ENCODE data around the gene YWHAG. TPM values are rescaled to one million over a fixed set of nuclear protein-coding genes. Genes with fewer than 3 reads are reported as not detected.

The YWHAG gene
- total and polyA plus RNA-seq, 2 of the 13 experiments (the other 11 are each of a cell fraction or from before 2014, with no cell fraction given): 36.9 to 67.5 TPM

GRCh38 chr7:76294344-76295024 lies 64.3 kb downstream of the YWHAG start (continued):
- TF ChIP-seq ZNF281 (CRISPR knock-in tag; IDR thresholded peaks at IDR 0.05; ENCODE audit: borderline replicate concordance) (no peak), HOXA3 (CRISPR knock-in tag; IDR thresholded peaks at IDR 0.05) (peak; percentile 58; the same call in 1 of the 2 replicates), ZNF260 (CRISPR knock-in tag; IDR thresholded peaks at IDR 0.05; ENCODE audit: borderline replicate concordance, low read depth) (no peak), CBX1 (IDR thresholded peaks at IDR 0.05; ENCODE audit: low read depth) (no peak), TEAD3 (CRISPR knock-in tag; optimal IDR thresholded peaks at IDR 0.05; ENCODE audit: borderline replicate concordance) (peak; percentile 21), TFAP4 (IDR thresholded peaks at IDR 0.05; ENCODE audit: borderline replicate concordance, low read depth) (peak; percentile 87; the same call in 1 of the 2 replicates), ZNF337 (CRISPR knock-in tag; IDR thresholded peaks at IDR 0.05; ENCODE audit: borderline replicate concordance, low read depth) (no peak), GLMP (CRISPR knock-in tag; IDR thresholded peaks at IDR 0.05; ENCODE audit: borderline replicate concordance) (no peak), RAD51 (IDR thresholded peaks at IDR 0.05; ENCODE audit: borderline replicate concordance) (no peak), ETV5 (CRISPR knock-in tag; IDR thresholded peaks at IDR 0.05; ENCODE audit: borderline replicate concordance) (no peak), RBAK (CRISPR knock-in tag; IDR thresholded peaks at IDR 0.05) (no peak), ZNF18 (CRISPR knock-in tag; IDR thresholded peaks at IDR 0.05; ENCODE audit: insufficient replicate concordance) (no peak), ZNF773 (CRISPR knock-in tag; IDR thresholded peaks at IDR 0.05; ENCODE audit: borderline replicate concordance) (no peak), POLR2G (IDR thresholded peaks at IDR 0.05; ENCODE audit: low read depth, low read length) (no peak), ZNF691 (CRISPR knock-in tag; IDR thresholded peaks at IDR 0.05; ENCODE audit: borderline replicate concordance, low read depth) (no peak), IKZF5 (CRISPR knock-in tag; IDR thresholded peaks at IDR 0.05) (no peak), MTA3 (CRISPR knock-in tag; IDR thresholded peaks at IDR 0.05) (no peak), CHD4 (IDR thresholded peaks at IDR 0.05; ENCODE audit: borderline replicate concordance, low read length) (no peak)
